ENCODE results near the gene SOWAHC. TPM values are rescaled to one million over a fixed set of nuclear protein-coding genes. Genes with fewer than 3 reads are reported as not detected.

SOWAHC gene
- total and polyA plus RNA-seq, 2 of the 13 experiments (the other 11 are each of a cell fraction or from before 2014, with no cell fraction given), result 21.2 to 22.5 TPM

DNA sequence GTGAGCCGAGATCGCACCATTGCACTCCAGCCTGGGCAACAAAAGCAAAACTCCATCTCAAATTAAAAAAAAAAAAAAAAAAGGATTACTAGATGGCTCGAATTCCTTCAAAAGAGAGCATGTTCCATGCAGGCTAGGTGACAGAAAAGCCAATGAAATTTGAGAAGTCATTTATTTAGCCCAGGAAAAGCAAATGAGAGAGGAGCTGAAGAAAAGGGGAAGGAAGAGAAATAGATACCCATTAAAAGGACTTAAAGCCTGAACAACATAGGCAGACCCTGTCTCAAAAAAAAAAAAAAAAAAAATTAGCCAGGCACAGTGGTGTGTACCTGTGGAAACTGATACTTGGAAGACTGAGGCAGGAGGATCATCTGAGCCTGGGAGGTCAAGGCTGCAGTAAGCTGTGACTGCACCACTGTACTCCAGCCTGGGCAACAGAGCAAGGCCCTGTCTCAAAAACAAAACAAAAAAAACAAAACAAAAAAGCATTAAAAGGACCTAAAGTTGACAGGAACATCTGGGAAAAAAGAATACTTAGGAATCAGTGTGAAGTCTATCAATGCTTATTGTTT, 11.5 kb upstream of the SOWAHC start:
- in situ Hi-C loops (cut with HindIII; ENCODE audit: extremely low pct_ligation_motif_present, low pct_unique_long_range_greater_than_20kb) (loop anchor here (5.0 kb wide), 1 partner anchor 55 kb away; no protein-coding TSS in a partner anchor), intact Hi-C loops (cut with micrococcal nuclease; ENCODE audit: unreplicated experiment) (no loop called here)
- no peak overlapping the region for H3K4me2 ChIP-seq (ENCODE audit: low read depth, low read length)
- H4K20me1 ChIP-seq (ENCODE audit: insufficient read depth, low read length), result peaks cover 6% of the 10 kb centered on the region; the same call in 1 of the 2 replicates
- no peaks in the 10 kb centered on the region for H3K9me3 ChIP-seq (ENCODE audit: low read length)
- FAIRE-seq (no peak), ATAC-seq (no peak), DNase-seq (ENCODE audit: low spot score) (no peak)
- POLR2A ChIA-PET, result no interaction called here
- H3K27me3 ChIP-seq (ENCODE audit: control insufficient read depth in 1 of 2, insufficient read depth in 2 of 2, low read length in 2 of 2), result no peaks in the 10 kb centered on the region
- no peak overlapping the region for H2AFZ ChIP-seq (ENCODE audit: low read length)
- TF ChIP-seq TAF15 (IDR thresholded peaks at IDR 0.05; ENCODE audit: low read depth, low read length, poor library complexity, severe bottlenecking), result no peak
- no peak for TF ChIP-seq ETV5 (CRISPR knock-in tag; IDR thresholded peaks at IDR 0.05; ENCODE audit: borderline replicate concordance)
- no peak for TF ChIP-seq TCF7L2 (IDR thresholded peaks at IDR 0.05; ENCODE audit: low read depth, low read length)
- peak; percentile 69 for TF ChIP-seq ZNF121 (CRISPR knock-in tag; IDR thresholded peaks at IDR 0.05)
- peak; percentile 66 for TF ChIP-seq ZNF629 (CRISPR knock-in tag; conservative IDR thresholded peaks at IDR 0.05)
- TF ChIP-seq, protein P1, sequence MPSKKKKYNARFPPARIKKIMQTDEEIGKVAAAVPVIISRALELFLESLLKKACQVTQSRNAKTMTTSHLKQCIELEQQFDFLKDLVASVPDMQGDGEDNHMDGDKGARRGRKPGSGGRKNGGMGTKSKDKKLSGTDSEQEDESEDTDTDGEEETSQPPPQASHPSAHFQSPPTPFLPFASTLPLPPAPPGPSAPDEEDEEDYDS (CRISPR knock-in tag; IDR thresholded peaks at IDR 0.05), result no peak
- peaks cover 3 to 11% of the 10 kb centered on the region in 2 experiments; a peak in 4 of 5 replicates for H3K36me3 ChIP-seq (replicated peaks in 1 of 2; ENCODE audit: control insufficient read depth in 1 of 2, insufficient read depth in 2 of 2, low read length in 2 of 2)
- no TSS peak for BruUV-seq (replicated peaks)
- H3K4me3 ChIP-seq (replicated peaks in 1 of 3; ENCODE audit: insufficient read depth in 1 of 3, low read depth in 2 of 3, low read length in 3 of 3), result no peak overlapping the region
- no peak overlapping the region for H3K9ac ChIP-seq (ENCODE audit: insufficient read depth, low read depth, low read length)
- WGBS (ENCODE audit: low lambda C conversion rate), result 94% methylated on average over 3 of the region's 3 CpGs
- no peak overlapping the region for H3K27ac ChIP-seq (ENCODE audit: extremely low read length, insufficient read depth, low read length)
- CTCF ChIA-PET (ENCODE audit: low intra/inter-chr PET ratio, low total read pairs), result no interaction called here
- H3K4me1 ChIP-seq (ENCODE audit: insufficient read depth, low read length), result peaks cover 25% of the 10 kb centered on the region
- H3K79me2 ChIP-seq (ENCODE audit: insufficient read depth, low read length), result peaks cover 86% of the 10 kb centered on the region

DNA sequence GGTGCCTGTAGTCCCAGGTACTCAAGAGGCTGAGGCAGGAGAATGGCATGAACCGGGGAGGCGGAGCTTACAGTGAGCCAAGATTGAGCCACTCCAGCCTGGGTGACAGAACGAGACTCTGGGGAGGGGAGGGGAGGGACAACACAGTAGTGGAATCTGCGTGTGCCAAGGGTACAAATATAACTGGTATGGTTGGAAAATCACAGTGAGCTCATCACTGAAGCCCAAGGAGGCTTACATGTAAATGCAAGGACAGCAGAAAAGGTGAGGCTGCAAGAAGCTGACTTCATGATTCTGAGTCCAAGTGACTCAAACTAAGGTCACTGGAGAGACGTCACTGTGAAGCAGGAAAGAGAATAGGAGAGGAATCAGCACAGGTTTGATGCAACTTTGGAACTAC, 9.6 kb upstream of the SOWAHC start:
- ATAC-seq, result no peak
- H3K79me2 ChIP-seq (ENCODE audit: insufficient read depth, low read length), result peaks cover 90% of the 10 kb centered on the region
- no peak overlapping the region for H3K4me3 ChIP-seq (replicated peaks in 1 of 3; ENCODE audit: insufficient read depth in 1 of 3, low read depth in 2 of 3, low read length in 3 of 3)
- H4K20me1 ChIP-seq (ENCODE audit: insufficient read depth, low read length), result peaks cover 8% of the 10 kb centered on the region; the same call in 1 of the 2 replicates
- H3K4me1 ChIP-seq (ENCODE audit: insufficient read depth, low read length), result peaks cover 43% of the 10 kb centered on the region
- ChIA-PET POLR2A (interaction anchor here (1.0 to 1.6 kb wide), 3 partner anchors 9 to 86 kb away, joined by 3 to 4 read pairs (median 3); partner anchors contain the start of genes SEPTIN10 and SOWAHC), CTCF (ENCODE audit: low intra/inter-chr PET ratio, low total read pairs) (no interaction called here)
- H3K36me3 ChIP-seq (replicated peaks in 1 of 2; ENCODE audit: control insufficient read depth in 1 of 2, insufficient read depth in 2 of 2, low read length in 2 of 2), result peaks cover 1 to 12% of the 10 kb centered on the region in 2 experiments; a peak in 4 of 5 replicates
- 94% methylated on average over 5 of the region's 5 CpGs for WGBS (ENCODE audit: low lambda C conversion rate)
- BruUV-seq (replicated peaks), result no TSS peak
- no peak overlapping the region for H3K9ac ChIP-seq (ENCODE audit: insufficient read depth, low read depth, low read length)
- in situ Hi-C loops (cut with HindIII; ENCODE audit: extremely low pct_ligation_motif_present, low pct_unique_long_range_greater_than_20kb) (loop anchor here (5.0 kb wide), 1 partner anchor 57 kb away; no protein-coding TSS in a partner anchor), intact Hi-C loops (cut with micrococcal nuclease; ENCODE audit: unreplicated experiment) (no loop called here)
- no peak overlapping the region for H3K27ac ChIP-seq (ENCODE audit: extremely low read length, insufficient read depth, low read length)
- no peak for FAIRE-seq
- H3K9me3 ChIP-seq (ENCODE audit: low read length), result no peaks in the 10 kb centered on the region
- no peak overlapping the region for H3K4me2 ChIP-seq (ENCODE audit: low read depth, low read length)
- no peak overlapping the region for H2AFZ ChIP-seq (ENCODE audit: low read length)
- DNase-seq (ENCODE audit: low spot score), result no peak
- peak; percentile 80 for TF ChIP-seq MAFF (IDR thresholded peaks at IDR 0.05; ENCODE audit: low read depth, low read length)
- TF ChIP-seq BCL6 (CRISPR knock-in tag; IDR thresholded peaks at IDR 0.05), result no peak
- no peak for TF ChIP-seq FOXO1 (CRISPR knock-in tag; IDR thresholded peaks at IDR 0.05)
- no peak for TF ChIP-seq BCLAF1 (IDR thresholded peaks at IDR 0.05)
- TF ChIP-seq SNRNP70 (IDR thresholded peaks at IDR 0.05; ENCODE audit: low read depth, low read length), result no peak
- TF ChIP-seq MAFK (conservative IDR thresholded peaks at IDR 0.05 in 1 of 2, IDR thresholded peaks at IDR 0.05 in 1 of 2; ENCODE audit: low read length in 2 of 2), result peak; percentile 55 to 78
- TF ChIP-seq ZNF777 (CRISPR knock-in tag; IDR thresholded peaks at IDR 0.05), result no peak
- TF ChIP-seq ETV5 (CRISPR knock-in tag; IDR thresholded peaks at IDR 0.05; ENCODE audit: borderline replicate concordance), result no peak
- TF ChIP-seq ZNF251 (CRISPR knock-in tag; IDR thresholded peaks at IDR 0.05), result no peak
- no peaks in the 10 kb centered on the region for H3K27me3 ChIP-seq (ENCODE audit: control insufficient read depth in 1 of 2, insufficient read depth in 2 of 2, low read length in 2 of 2)
